ENCODE data around the gene PDGFC. TPM values are rescaled to one million over a fixed set of nuclear protein-coding genes. Genes with fewer than 3 reads are reported as not detected.

PDGFC gene
- total and polyA plus RNA-seq, 2 of the 8 experiments (the other 6 are each of a cell fraction or from before 2014, with no cell fraction given): 0.65 to 2.7 TPM

DNA sequence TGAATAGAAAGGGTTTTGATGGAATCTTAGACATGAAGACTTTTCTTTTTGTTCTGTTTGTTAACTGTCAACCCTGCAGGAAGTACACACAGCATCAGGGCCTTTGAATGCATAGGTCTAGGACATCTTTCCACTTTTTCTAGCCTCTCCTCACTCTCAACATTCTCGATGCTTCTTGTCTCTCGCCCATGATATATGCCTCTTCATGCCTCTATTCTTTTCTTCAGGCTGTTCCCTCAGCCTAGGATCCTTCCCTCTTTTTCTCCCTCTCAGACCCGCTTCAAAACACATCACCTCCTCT lies 9.6 kb downstream of the PDGFC start:
- CTCF ChIA-PET (ENCODE audit: partially characterized antibody): interaction anchor here (1.1 to 1.9 kb wide), 2 partner anchors 18 to 97 kb away, joined by 3 to 4 read pairs; no protein-coding TSS in a partner anchor
- Histone ChIP-seq H2BK120ac (replicated peaks; ENCODE audit: low read depth, low read length) (no peak overlapping the region), H3K56ac (replicated peaks; ENCODE audit: insufficient read length, low read depth, low read length) (no peak overlapping the region), H4K20me1 (replicated peaks in 1 of 2; ENCODE audit: control insufficient read depth in 1 of 2, insufficient read depth in 2 of 2, low read length in 2 of 2) (no peaks in the 10 kb centered on the region), H3K4me3 (ENCODE audit: extremely low read depth in 1 of 4, insufficient read depth in 2 of 4, low read depth in 3 of 4, low read length in 4 of 4) (no peak overlapping the region), H2BK5ac (ENCODE audit: low read depth, low read length) (no peak overlapping the region), H3K18ac (ENCODE audit: extremely low read depth, low read length) (no peak overlapping the region), H3K14ac (ENCODE audit: insufficient read length) (no peak overlapping the region), H3K4me2 (ENCODE audit: insufficient read depth in 1 of 2, low read depth in 2 of 2, low read length in 2 of 2) (no peak overlapping the region), H2AK5ac (ENCODE audit: low read depth, low read length) (no peak overlapping the region), H4K5ac (ENCODE audit: insufficient read length, low read depth, low read length) (no peak overlapping the region), H3K79me2 (ENCODE audit: control insufficient read depth in 1 of 2, insufficient read depth in 2 of 2, low read length in 2 of 2) (no peaks in the 10 kb centered on the region), H3K79me1 (ENCODE audit: low read depth, low read length) (0 out of 2 replicates have a peak, but pooled peaks cover 2% of the 10 kb centered on the region), H3K27me3 (replicated peaks in 1 of 4; ENCODE audit: control insufficient read depth in 3 of 4, extremely low read depth in 1 of 4, insufficient read depth in 3 of 4, low read length in 3 of 4) (peaks cover 0 to 1% (median 0%) of the 10 kb centered on the region in 4 experiments; a peak in 1 of 7 replicates), H4K8ac (ENCODE audit: extremely low read depth, insufficient read depth, low read length) (no peak overlapping the region), H3K4ac (replicated peaks; ENCODE audit: insufficient read length, low read depth, low read length) (no peak overlapping the region), H2AFZ (ENCODE audit: low read length) (no peak overlapping the region), H3K9me3 (ENCODE audit: insufficient read depth in 2 of 2, low read depth in 1 of 2, low read length in 1 of 2) (no peaks in the 10 kb centered on the region), H3K36me3 (ENCODE audit: control insufficient read depth in 2 of 4, insufficient read depth in 4 of 4, low read length in 3 of 4) (no peaks in the 10 kb centered on the region), H2BK12ac (ENCODE audit: low read depth, low read length) (no peak overlapping the region), H2BK20ac (ENCODE audit: low read length) (no peak overlapping the region), H3K23me2 (ENCODE audit: low read depth, low read length) (no peaks in the 10 kb centered on the region), H2BK15ac (ENCODE audit: low read length) (no peak overlapping the region), H4K91ac (replicated peaks; ENCODE audit: insufficient read length, low read length) (no peak overlapping the region), H3K9ac (replicated peaks in 1 of 4; ENCODE audit: extremely low read depth in 1 of 4, low read depth in 3 of 4, low read length in 3 of 4) (no peak overlapping the region), H3K23ac (ENCODE audit: insufficient read length) (no peak overlapping the region), H3K27ac (ENCODE audit: low read depth, low read length) (no peak overlapping the region), H3K4me1 (replicated peaks in 1 of 4; ENCODE audit: control insufficient read depth in 3 of 4, insufficient read depth in 4 of 4, low read length in 3 of 4) (peaks cover 0 to 6% (median 0%) of the 10 kb centered on the region in 4 experiments; a peak in 1 of 7 replicates)
- POLR2A ChIA-PET (ENCODE audit: partially characterized antibody): no interaction called here
- TF ChIP-seq CEBPB (IDR thresholded peaks at IDR 0.05; ENCODE audit: low read depth, low read length) (no peak), NRF1 (IDR thresholded peaks at IDR 0.05; ENCODE audit: low read depth, low read length) (no peak), BCL11A (IDR thresholded peaks at IDR 0.05; ENCODE audit: low read depth in 2 of 2, low read length in 2 of 2) (no peak), TEAD4 (IDR thresholded peaks at IDR 0.05; ENCODE audit: low read depth, low read length) (no peak), SP2 (IDR thresholded peaks at IDR 0.05; ENCODE audit: low read length) (no peak), CBX5 (IDR thresholded peaks at IDR 0.05; ENCODE audit: low read depth, low read length) (no peak), YY1 (IDR thresholded peaks at IDR 0.05; ENCODE audit: low read depth, low read length) (no peak), RNF2 (IDR thresholded peaks at IDR 0.05; ENCODE audit: borderline replicate concordance, low read depth, low read length, missing control alignments, poor library complexity, severe bottlenecking) (no peak), CREB1 (IDR thresholded peaks at IDR 0.05) (no peak), ZNF274 (IDR thresholded peaks at IDR 0.05; ENCODE audit: borderline replicate concordance, extremely low read depth, low read length) (no peak)
- TF ChIP-seq, protein P1, sequence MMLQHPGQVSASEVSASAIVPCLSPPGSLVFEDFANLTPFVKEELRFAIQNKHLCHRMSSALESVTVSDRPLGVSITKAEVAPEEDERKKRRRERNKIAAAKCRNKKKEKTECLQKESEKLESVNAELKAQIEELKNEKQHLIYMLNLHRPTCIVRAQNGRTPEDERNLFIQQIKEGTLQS (IDR thresholded peaks at IDR 0.05; ENCODE audit: insufficient read depth, low read depth, low read length): no peak
- DNase-seq (ENCODE audit: low read depth in 1 of 2, low spot score in 2 of 2) (no peak), FAIRE-seq (no peak)
- 79% methylated on average over 3 of the region's 3 CpGs; no CpG with 5 or more reads in 1 of the 2 experiments for WGBS, 2 experiments (ENCODE audit: extremely low coverage in 1 of 2, insufficient coverage in 1 of 2, insufficient read length in 1 of 2, insufficient replicate concordance in 2 of 2, low coverage in 1 of 2, low lambda C conversion rate in 2 of 2, missing lambda C conversion rate in 1 of 2)
